Activated CD8-positive, alpha-beta T cell treated with anti-CD3 and anti-CD28 coated beads for 36 hours (primary cell): Measurements from ENCODE around the gene CIPC. TPM values are rescaled to one million over a fixed set of nuclear protein-coding genes. Genes with fewer than 3 reads are reported as not detected.

Experiments used
- ATAC-seq: fragments of 200-7000 bp; cut with Tn5 transposase; one replicate; pipeline ENCODE4 v1.10.0; 2021; ENCODE audit warnings: mild to moderate bottlenecking, moderate library complexity
- CTCF ChIA-PET: fragments of 350-600 bp; sonication (Branson Sonifier 250); formaldehyde crosslinking; loops from one replicate; lab custom pipeline; 2021; ENCODE audit warnings: antibody characterized with exemption; lab: Charles Lee
- POLR2A ChIA-PET: fragments of 350-600 bp; sonication (Branson Sonifier 250); formaldehyde crosslinking; loops from one replicate; lab custom pipeline; 2021; ENCODE audit warnings: antibody characterized with exemption; lab: Charles Lee
- DNase-seq: peaks from one replicate; pipeline ENCODE4 v3.0.0-alpha.2; 2020
- H3K27ac Mint-ChIP-seq: one replicate; pipeline ENCODE4 v1.8.0; 2021; ENCODE audit warnings: mild to moderate bottlenecking, mixed read lengths
- H3K27me3 Mint-ChIP-seq: one replicate; pipeline ENCODE4 v1.8.0; 2021; ENCODE audit warnings: mixed read lengths
- H3K36me3 Mint-ChIP-seq: one replicate; pipeline ENCODE4 v1.8.0; 2021; ENCODE audit warnings: low read depth, mixed read lengths
- H3K4me1 Mint-ChIP-seq: one replicate; pipeline ENCODE4 v1.8.0; 2021; ENCODE audit warnings: low read depth, mixed read lengths
- H3K4me3 Mint-ChIP-seq: one replicate; pipeline ENCODE4 v1.8.0; 2021; ENCODE audit warnings: mild to moderate bottlenecking, moderate library complexity, mixed read lengths
- H3K9me3 Mint-ChIP-seq: one replicate; pipeline ENCODE4 v1.8.0; 2021; ENCODE audit warnings: mixed read lengths
- intact Hi-C: fragments of 100-400 bp; cut with micrococcal nuclease; formaldehyde crosslinking; loops from one replicate; pipeline ENCODE4 v1.10.0; 2022
- total RNA-seq, 2 experiments: library from RNA; stranded (reverse); gene quantifications; one replicate each; pipeline ENCODE4 v1.2.3, GENCODE V29; 2021
- TF ChIP-seq, protein P1 (sequence below): fragments of 200-600 bp; IDR thresholded peaks from one replicate; pipeline ENCODE4 v1.8.0; 2022; ENCODE audit warnings: antibody characterized with exemption, mild to moderate bottlenecking

The CIPC gene
- total RNA-seq, 2 experiments from 2014 or later = 8.8 to 9.6 TPM

DNA sequence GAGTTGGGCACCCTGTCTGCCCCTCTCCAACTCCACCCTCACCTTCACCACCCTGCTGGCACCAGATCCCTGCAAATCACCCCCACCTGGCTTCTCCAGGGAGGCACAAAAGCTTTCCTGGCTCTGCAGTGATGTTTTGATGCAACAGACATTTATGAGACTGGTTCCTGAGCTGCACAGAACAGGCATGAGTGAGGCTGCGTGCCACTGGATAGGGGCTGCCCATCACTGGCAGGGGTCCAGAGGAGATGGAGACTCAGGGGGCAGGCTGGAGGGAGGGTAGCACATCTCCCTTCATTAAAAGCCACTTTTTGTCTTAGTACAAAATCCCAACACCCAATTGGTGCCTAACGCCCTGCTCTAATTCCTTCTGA lies 60.8 kb downstream of the CIPC start:
- intact Hi-C loops = loop anchor here (10.0 kb wide), 1 partner anchor 56 kb away; no protein-coding TSS in a partner anchor
- Mint-ChIP-seq H3K4me1 (no peaks in the 10 kb centered on the region), H3K27ac (no peak overlapping the region), H3K27me3 (peaks cover 34% of the 10 kb centered on the region), H3K4me3 (no peak overlapping the region), H3K36me3 (no peaks in the 10 kb centered on the region), H3K9me3 (no peaks in the 10 kb centered on the region)
- ChIA-PET POLR2A (no interaction called here), CTCF (no interaction called here)
- DNase-seq (no peak), ATAC-seq (no peak)
- TF ChIP-seq, protein P1, sequence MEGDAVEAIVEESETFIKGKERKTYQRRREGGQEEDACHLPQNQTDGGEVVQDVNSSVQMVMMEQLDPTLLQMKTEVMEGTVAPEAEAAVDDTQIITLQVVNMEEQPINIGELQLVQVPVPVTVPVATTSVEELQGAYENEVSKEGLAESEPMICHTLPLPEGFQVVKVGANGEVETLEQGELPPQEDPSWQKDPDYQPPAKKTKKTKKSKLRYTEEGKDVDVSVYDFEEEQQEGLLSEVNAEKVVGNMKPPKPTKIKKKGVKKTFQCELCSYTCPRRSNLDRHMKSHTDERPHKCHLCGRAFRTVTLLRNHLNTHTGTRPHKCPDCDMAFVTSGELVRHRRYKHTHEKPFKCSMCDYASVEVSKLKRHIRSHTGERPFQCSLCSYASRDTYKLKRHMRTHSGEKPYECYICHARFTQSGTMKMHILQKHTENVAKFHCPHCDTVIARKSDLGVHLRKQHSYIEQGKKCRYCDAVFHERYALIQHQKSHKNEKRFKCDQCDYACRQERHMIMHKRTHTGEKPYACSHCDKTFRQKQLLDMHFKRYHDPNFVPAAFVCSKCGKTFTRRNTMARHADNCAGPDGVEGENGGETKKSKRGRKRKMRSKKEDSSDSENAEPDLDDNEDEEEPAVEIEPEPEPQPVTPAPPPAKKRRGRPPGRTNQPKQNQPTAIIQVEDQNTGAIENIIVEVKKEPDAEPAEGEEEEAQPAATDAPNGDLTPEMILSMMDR = no peak

DNA sequence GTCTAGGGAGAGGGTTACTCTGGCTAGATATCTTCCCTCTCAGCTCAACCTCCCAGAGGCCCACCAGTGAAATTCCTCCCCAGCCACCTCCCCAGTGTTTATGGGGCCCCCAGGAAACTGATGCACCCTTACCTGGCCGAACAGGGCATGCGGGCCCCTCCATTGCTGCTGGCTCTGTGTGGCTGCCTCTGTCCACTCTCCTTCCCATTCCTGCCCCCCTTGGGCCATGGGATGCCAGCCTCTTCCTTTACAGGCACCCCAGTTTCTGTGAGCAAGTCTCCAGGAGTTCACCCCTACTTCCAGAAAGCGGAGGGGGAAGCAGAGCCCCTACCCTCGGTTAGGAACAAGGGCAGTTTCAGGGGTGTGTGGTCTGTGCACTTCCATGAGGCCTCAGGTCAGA lies 63.0 kb downstream of the CIPC start:
- no peaks in the 10 kb centered on the region for H3K4me1 Mint-ChIP-seq
- ChIA-PET POLR2A (no interaction called here), CTCF (interaction anchor here (1.4 to 1.6 kb wide), 2 partner anchors 10 to 285 kb away, joined by 4 to 6 read pairs; no protein-coding TSS in a partner anchor)
- H3K4me3 Mint-ChIP-seq = no peak overlapping the region
- H3K9me3 Mint-ChIP-seq = no peaks in the 10 kb centered on the region
- ATAC-seq = no peak
- H3K27ac Mint-ChIP-seq = no peak overlapping the region
- no peaks in the 10 kb centered on the region for H3K36me3 Mint-ChIP-seq
- TF ChIP-seq, protein P1 = no peak
- intact Hi-C loops = no loop called here
- DNase-seq = no peak
- H3K27me3 Mint-ChIP-seq = peaks cover 26% of the 10 kb centered on the region

Other genes with a start within 250 kb of the CIPC start
- gene IRF2BPL, start 69.5 kb upstream of the CIPC start, total RNA-seq = 10 to 100 TPM; 36.2 to 37.7 TPM
- not detected for gene ZDHHC22, start 43.5 kb downstream of the CIPC start, total RNA-seq
- 1 to 10 TPM; 3.3 to 3.6 TPM for gene TMEM63C, start 83.5 kb downstream of the CIPC start, total RNA-seq
- not detected for gene NGB, start 172.9 kb downstream of the CIPC start, total RNA-seq
- 10 to 100 TPM; 14.2 to 15.3 TPM for gene POMT2, start 222.6 kb downstream of the CIPC start, total RNA-seq
- 10 to 100 TPM; 19.1 to 20.5 TPM for gene GSTZ1, start 222.8 kb downstream of the CIPC start, total RNA-seq